Hepatocyte (in vitro differentiated cells): Measurements from ENCODE around the gene OSBPL5.

Experiments
- CTCF ChIP-seq: fragments of 200-600 bp; sonication (generic); IDR thresholded peaks from 2 replicates; pipeline ENCODE4 v1.5.1; 2016; ENCODE audit warnings: antibody characterized with exemption, mild to moderate bottlenecking; ENCODE audit not compliant: poor library complexity
- EZH2 ChIP-seq: fragments of 200-600 bp; sonication (generic); IDR thresholded peaks from 2 replicates; pipeline ENCODE4 v1.6.1; 2016; ENCODE audit warnings: antibody characterized with exemption, mild to moderate bottlenecking, borderline replicate concordance
- EZH2phosphoT487 ChIP-seq: fragments of 200-600 bp; sonication (generic); IDR thresholded peaks from one replicate; pipeline ENCODE4 v1.6.1; 2018; ENCODE audit warnings: antibody characterized with exemption, mild to moderate bottlenecking, low read depth, moderate library complexity; ENCODE audit not compliant: unreplicated experiment, severe bottlenecking

GRCh38 chr11:3093281-3094191 lies 71.6 kb downstream of the OSBPL5 start:
- TF ChIP-seq CTCF (no peak), EZH2 (no peak), EZH2phosphoT487 (no peak)
